IPS DF 4.7 (cell line): ENCODE measurements around the gene ZNF552.
"Not testable (repeated sequence)": the region's sequence is repeated elsewhere in the genome, so short reads cannot be mapped to it uniquely, and the experiment has no call there.

Experiments used
- DNase-seq: peaks from one replicate; pipeline ENCODE4 v3.0.0-alpha.2; 2013; ENCODE audit warnings: low spot score; ENCODE audit errors: extremely low read depth

ZNF552 gene

GRCh38 chr19:57819475-57820148, 4.9 kb upstream of the ZNF552 start:
- no peak for DNase-seq

- no peak for DNase-seq
Measured at GRCh38 chr19:57818378-57818777, 3.7 kb upstream of the ZNF552 start.

- DNase-seq: no peak
Measured at GRCh38 chr19:57817976-57818375, 3.3 kb upstream of the ZNF552 start.

GRCh38 chr19:57816652-57817051, 1.9 kb upstream of the ZNF552 start:
- no peak for DNase-seq

- no peak for DNase-seq
Measured at GRCh38 chr19:57815247-57816075, 748 bp upstream of the ZNF552 start.

GRCh38 chr19:57813919-57814504, 701 bp downstream of the ZNF552 start:
- DNase-seq: no peak

GRCh38 chr19:57812975-57813820, 1.5 kb downstream of the ZNF552 start:
- DNase-seq: not testable (repeated sequence)

GRCh38 chr19:57812226-57812625, 2.5 kb downstream of the ZNF552 start:
- no peak for DNase-seq

GRCh38 chr19:57810410-57811295, 4.1 kb downstream of the ZNF552 start:
- DNase-seq: not testable (repeated sequence)

- no peak for DNase-seq
Measured at GRCh38 chr19:57807541-57807940, 7.2 kb downstream of the ZNF552 start.

- no peak for DNase-seq
Measured at GRCh38 chr19:57803594-57804325, 11.0 kb downstream of the ZNF552 start.

- no peak for DNase-seq
Measured at GRCh38 chr19:57803265-57803593, 11.5 kb downstream of the ZNF552 start.

GRCh38 chr19:57802269-57802668, 12.4 kb downstream of the ZNF552 start:
- no peak for DNase-seq

GRCh38 chr19:57800696-57801095, 14.0 kb downstream of the ZNF552 start:
- DNase-seq: no peak

- not testable (repeated sequence) for DNase-seq
Measured at GRCh38 chr19:57796580-57796979, 18.1 kb downstream of the ZNF552 start.

GRCh38 chr19:57789288-57789687, 25.4 kb downstream of the ZNF552 start:
- DNase-seq: no peak

- no peak for DNase-seq
Measured at GRCh38 chr19:57788114-57788692, 26.5 kb downstream of the ZNF552 start.

GRCh38 chr19:57786906-57787305, 27.8 kb downstream of the ZNF552 start:
- DNase-seq: no peak

- DNase-seq: no peak
Measured at GRCh38 chr19:57786286-57786685, 28.4 kb downstream of the ZNF552 start.
